OCI-LY3 (cell line): ENCODE data around the gene EXOC3L1.
A peak's percentile ranks its signal among the peaks of the same experiment; 100 is the strongest.

ENCODE experiments used
- H2AFZ ChIP-seq: fragments of 200-600, 300-600 bp; shearing (Covaris generic); 2 replicates; pipeline ENCODE4 v1.6.0; 2014; ENCODE audit warnings: antibody characterized with exemption, low read depth, low read length
- H3K27ac ChIP-seq: fragments of 200-600, 300-600 bp; sonication (generic); 2 replicates; pipeline ENCODE4 v1.5.1; 2014; ENCODE audit warnings: mild to moderate bottlenecking, low read length, moderate library complexity, mixed read lengths
- H3K27me3 ChIP-seq: fragments of 200-600, 300-600 bp; sonication (generic); 2 replicates; pipeline ENCODE4 v1.6.1; 2014; ENCODE audit warnings: low read depth, low read length, mixed read lengths
- H3K36me3 ChIP-seq: fragments of 200-600, 300-600 bp; sonication (generic); replicated peaks from 2 replicates; pipeline ENCODE3; 2014; ENCODE audit warnings: low read depth, low read length, mixed read lengths
- H3K4me1 ChIP-seq: fragments of 300-600, 200-600 bp; sonication (generic); 2 replicates; pipeline ENCODE4 v1.6.1; 2014; ENCODE audit warnings: low read length, mixed read lengths
- H3K4me2 ChIP-seq: fragments of 200-600, 300-600 bp; sonication (generic); 2 replicates; pipeline ENCODE4 v1.6.1; 2014; ENCODE audit warnings: low read length, mixed read lengths
- H3K4me3 ChIP-seq: fragments of 300-600, 200-600 bp; sonication (generic); 2 replicates; pipeline ENCODE4 v1.5.1; 2014; ENCODE audit warnings: antibody characterized with exemption, mild to moderate bottlenecking, low read length, moderate library complexity
- H3K79me2 ChIP-seq: fragments of 300-600, 200-600 bp; shearing (Covaris generic); 2 replicates; pipeline ENCODE4 v1.6.1; 2014; ENCODE audit warnings: mild to moderate bottlenecking, low read length, mixed read lengths
- H3K9ac ChIP-seq: fragments of 300-600, 200-600 bp; shearing (Covaris generic); 2 replicates; pipeline ENCODE4 v1.6.0; 2014; ENCODE audit warnings: mild to moderate bottlenecking, low read length, moderate library complexity
- H3K9me3 ChIP-seq: fragments of 200-600, 300-600 bp; shearing (Covaris generic); 2 replicates; pipeline ENCODE4 v1.6.1; 2014; ENCODE audit warnings: low read length, mixed read lengths; ENCODE audit not compliant: insufficient read depth
- H4K20me1 ChIP-seq: fragments of 200-600, 300-600 bp; sonication (generic); 2 replicates; pipeline ENCODE4 v1.6.1; 2016; ENCODE audit warnings: low read length, mixed read lengths; ENCODE audit not compliant: insufficient read depth
- EZH2phosphoT487 ChIP-seq: fragments of 200-600 bp; shearing (Covaris generic); IDR thresholded peaks from 2 replicates; pipeline ENCODE4 v1.6.1; 2018; ENCODE audit warnings: antibody characterized with exemption, mixed run types, low read depth
- TF ChIP-seq, protein P1 (sequence below): fragments of 200-600, 300-600 bp; sonication (generic); IDR thresholded peaks from 2 replicates; pipeline ENCODE4 v1.5.1; 2014; ENCODE audit warnings: antibody characterized with exemption, low read length, low read depth

The EXOC3L1 gene

GRCh38 chr16:67169642-67170167 lies 20.2 kb downstream of the EXOC3L1 start:
- Histone ChIP-seq H2AFZ (0 out of 2 replicates have a peak overlapping the region, but pooled peaks have one; percentile 7), H3K4me1 (peaks cover 67% of the 10 kb centered on the region), H4K20me1 (no peaks in the 10 kb centered on the region), H3K9me3 (no peaks in the 10 kb centered on the region), H3K4me3 (peak overlapping the region; percentile 71), H3K36me3 (peaks cover 10% of the 10 kb centered on the region), H3K9ac (peak overlapping the region; percentile 78), H3K27ac (peak overlapping the region; percentile 88), H3K4me2 (peak overlapping the region; percentile 90), H3K27me3 (no peaks in the 10 kb centered on the region), H3K79me2 (peaks cover 10% of the 10 kb centered on the region; the same call in 1 of the 2 replicates)
- no peak for TF ChIP-seq EZH2phosphoT487
- TF ChIP-seq, protein P1, sequence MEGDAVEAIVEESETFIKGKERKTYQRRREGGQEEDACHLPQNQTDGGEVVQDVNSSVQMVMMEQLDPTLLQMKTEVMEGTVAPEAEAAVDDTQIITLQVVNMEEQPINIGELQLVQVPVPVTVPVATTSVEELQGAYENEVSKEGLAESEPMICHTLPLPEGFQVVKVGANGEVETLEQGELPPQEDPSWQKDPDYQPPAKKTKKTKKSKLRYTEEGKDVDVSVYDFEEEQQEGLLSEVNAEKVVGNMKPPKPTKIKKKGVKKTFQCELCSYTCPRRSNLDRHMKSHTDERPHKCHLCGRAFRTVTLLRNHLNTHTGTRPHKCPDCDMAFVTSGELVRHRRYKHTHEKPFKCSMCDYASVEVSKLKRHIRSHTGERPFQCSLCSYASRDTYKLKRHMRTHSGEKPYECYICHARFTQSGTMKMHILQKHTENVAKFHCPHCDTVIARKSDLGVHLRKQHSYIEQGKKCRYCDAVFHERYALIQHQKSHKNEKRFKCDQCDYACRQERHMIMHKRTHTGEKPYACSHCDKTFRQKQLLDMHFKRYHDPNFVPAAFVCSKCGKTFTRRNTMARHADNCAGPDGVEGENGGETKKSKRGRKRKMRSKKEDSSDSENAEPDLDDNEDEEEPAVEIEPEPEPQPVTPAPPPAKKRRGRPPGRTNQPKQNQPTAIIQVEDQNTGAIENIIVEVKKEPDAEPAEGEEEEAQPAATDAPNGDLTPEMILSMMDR = peak; percentile 82

- Histone ChIP-seq H4K20me1 (no peaks in the 10 kb centered on the region), H3K9me3 (no peaks in the 10 kb centered on the region), H3K9ac (no peak overlapping the region; the same call in 1 of the 2 replicates), H3K4me1 (peaks cover 63% of the 10 kb centered on the region), H3K27ac (peak overlapping the region; percentile 88; the same call in 1 of the 2 replicates), H3K4me2 (peak overlapping the region; percentile 90), H3K79me2 (peaks cover 10% of the 10 kb centered on the region; the same call in 1 of the 2 replicates), H3K27me3 (no peaks in the 10 kb centered on the region), H2AFZ (no peak overlapping the region), H3K36me3 (peaks cover 10% of the 10 kb centered on the region), H3K4me3 (peak overlapping the region; percentile 71; the same call in 1 of the 2 replicates)
- TF ChIP-seq EZH2phosphoT487 = no peak
- TF ChIP-seq, protein P1 = no peak
Observed at GRCh38 chr16:67169011-67169451, 20.9 kb downstream of the EXOC3L1 start.

- H3K4me1 ChIP-seq = peaks cover 58% of the 10 kb centered on the region
- H3K27me3 ChIP-seq = no peaks in the 10 kb centered on the region
- peaks cover 10% of the 10 kb centered on the region for H3K36me3 ChIP-seq
- H3K4me2 ChIP-seq = peak overlapping the region; percentile 61
- TF ChIP-seq, protein P1 = no peak
- no peak for TF ChIP-seq EZH2phosphoT487
- peak overlapping the region; percentile 50 for H3K9ac ChIP-seq
- H2AFZ ChIP-seq = no peak overlapping the region
- H3K27ac ChIP-seq = peak overlapping the region; percentile 45
- peak overlapping the region; percentile 50 for H3K4me3 ChIP-seq
- H3K79me2 ChIP-seq = peaks cover 10% of the 10 kb centered on the region; the same call in 1 of the 2 replicates
- no peaks in the 10 kb centered on the region for H4K20me1 ChIP-seq
- no peaks in the 10 kb centered on the region for H3K9me3 ChIP-seq
Observed at GRCh38 chr16:67167588-67167987, 22.3 kb downstream of the EXOC3L1 start.

GRCh38 chr16:67166598-67167168 lies 23.3 kb downstream of the EXOC3L1 start:
- TF ChIP-seq, protein P1 = no peak
- TF ChIP-seq EZH2phosphoT487 = no peak
- H3K4me1 ChIP-seq = peaks cover 52% of the 10 kb centered on the region
- H3K9ac ChIP-seq = peak overlapping the region; percentile 50
- peaks cover 11% of the 10 kb centered on the region for H3K36me3 ChIP-seq
- H4K20me1 ChIP-seq = no peaks in the 10 kb centered on the region
- H3K27ac ChIP-seq = peak overlapping the region; percentile 45
- H3K4me3 ChIP-seq = peak overlapping the region; percentile 50
- peaks cover 7% of the 10 kb centered on the region; the same call in 1 of the 2 replicates for H3K79me2 ChIP-seq
- H3K4me2 ChIP-seq = peak overlapping the region; percentile 61
- no peak overlapping the region for H2AFZ ChIP-seq
- H3K27me3 ChIP-seq = no peaks in the 10 kb centered on the region
- H3K9me3 ChIP-seq = no peaks in the 10 kb centered on the region
